ENCODE data around the gene CAPN7.

The CAPN7 gene

DNA sequence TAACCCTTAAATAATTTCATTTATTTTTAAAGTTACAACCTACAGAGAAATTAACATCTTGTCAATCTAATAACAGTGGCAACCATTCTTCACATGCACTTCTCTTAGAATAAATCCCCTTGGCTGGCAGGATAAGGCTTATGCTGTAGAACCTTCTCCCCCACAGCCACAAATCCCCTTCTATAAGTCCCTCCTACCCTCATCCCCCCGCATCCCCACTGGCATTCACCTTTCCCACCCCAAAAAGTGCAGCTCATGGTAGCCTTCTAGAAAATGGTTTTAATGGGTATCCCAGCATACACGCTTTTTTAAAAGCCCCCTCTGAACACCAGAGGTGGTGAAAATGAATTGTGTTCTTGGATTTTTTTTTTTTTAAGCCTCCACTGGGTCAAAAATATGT lies 49.2 kb downstream of the CAPN7 start:
- TF ChIP-seq ESRRG (CRISPR knock-in tag; IDR thresholded peaks at IDR 0.05) (no peak), ZFP3 (CRISPR knock-in tag; IDR thresholded peaks at IDR 0.05) (no peak), ISL1 (CRISPR knock-in tag; IDR thresholded peaks at IDR 0.05) (no peak), ARNTL (CRISPR knock-in tag; IDR thresholded peaks at IDR 0.05; ENCODE audit: borderline replicate concordance, low read depth) (no peak), ZNF565 (CRISPR knock-in tag; conservative IDR thresholded peaks at IDR 0.05; ENCODE audit: low read depth) (no peak), ZFP30 (CRISPR knock-in tag; IDR thresholded peaks at IDR 0.05) (no peak), GLIS3 (CRISPR knock-in tag; IDR thresholded peaks at IDR 0.05) (no peak)
- TF ChIP-seq, protein P1, sequence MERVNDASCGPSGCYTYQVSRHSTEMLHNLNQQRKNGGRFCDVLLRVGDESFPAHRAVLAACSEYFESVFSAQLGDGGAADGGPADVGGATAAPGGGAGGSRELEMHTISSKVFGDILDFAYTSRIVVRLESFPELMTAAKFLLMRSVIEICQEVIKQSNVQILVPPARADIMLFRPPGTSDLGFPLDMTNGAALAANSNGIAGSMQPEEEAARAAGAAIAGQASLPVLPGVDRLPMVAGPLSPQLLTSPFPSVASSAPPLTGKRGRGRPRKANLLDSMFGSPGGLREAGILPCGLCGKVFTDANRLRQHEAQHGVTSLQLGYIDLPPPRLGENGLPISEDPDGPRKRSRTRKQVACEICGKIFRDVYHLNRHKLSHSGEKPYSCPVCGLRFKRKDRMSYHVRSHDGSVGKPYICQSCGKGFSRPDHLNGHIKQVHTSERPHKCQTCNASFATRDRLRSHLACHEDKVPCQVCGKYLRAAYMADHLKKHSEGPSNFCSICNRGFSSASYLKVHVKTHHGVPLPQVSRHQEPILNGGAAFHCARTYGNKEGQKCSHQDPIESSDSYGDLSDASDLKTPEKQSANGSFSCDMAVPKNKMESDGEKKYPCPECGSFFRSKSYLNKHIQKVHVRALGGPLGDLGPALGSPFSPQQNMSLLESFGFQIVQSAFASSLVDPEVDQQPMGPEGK (CRISPR knock-in tag; IDR thresholded peaks at IDR 0.05; ENCODE audit: borderline replicate concordance): no peak
- ATAC-seq: no peak

DNA sequence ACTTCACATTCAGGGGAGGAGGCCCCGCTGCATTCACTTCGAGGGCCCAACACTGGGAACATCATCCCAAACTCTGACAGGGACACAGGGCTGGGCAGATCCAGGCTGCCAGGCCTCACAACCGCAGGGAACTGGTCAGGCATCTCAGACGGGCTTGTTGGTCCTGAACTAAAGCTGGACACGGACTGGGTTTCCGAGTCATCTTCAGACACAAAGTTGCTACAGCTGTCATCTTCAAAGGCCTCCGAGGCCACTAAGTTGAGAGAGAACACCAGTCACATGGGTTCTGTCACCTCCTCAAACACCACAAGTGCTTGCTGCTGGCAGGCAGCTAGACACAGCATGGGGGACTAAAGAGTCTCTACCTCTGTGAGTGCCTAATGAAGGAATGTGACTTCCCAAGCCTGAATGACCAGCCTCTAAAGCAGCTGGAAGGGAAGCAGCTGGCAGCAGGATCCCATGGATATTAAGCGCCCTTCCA lies 50.9 kb downstream of the CAPN7 start:
- ATAC-seq: no peak
- TF ChIP-seq ZNF8 (CRISPR knock-in tag; IDR thresholded peaks at IDR 0.05) (no peak), OSR1 (CRISPR knock-in tag; IDR thresholded peaks at IDR 0.05) (no peak), BACH2 (CRISPR knock-in tag; IDR thresholded peaks at IDR 0.05; ENCODE audit: borderline replicate concordance) (no peak), ISL1 (CRISPR knock-in tag; IDR thresholded peaks at IDR 0.05) (no peak), CSDC2 (CRISPR knock-in tag; IDR thresholded peaks at IDR 0.05) (no peak), ZFP3 (CRISPR knock-in tag; IDR thresholded peaks at IDR 0.05) (no peak), ZFP30 (CRISPR knock-in tag; IDR thresholded peaks at IDR 0.05) (no peak), ZNF565 (CRISPR knock-in tag; conservative IDR thresholded peaks at IDR 0.05; ENCODE audit: low read depth) (no peak), GLIS3 (CRISPR knock-in tag; IDR thresholded peaks at IDR 0.05) (no peak), ZC3H10 (CRISPR knock-in tag; IDR thresholded peaks at IDR 0.05) (no peak), TOX (CRISPR knock-in tag; IDR thresholded peaks at IDR 0.05; ENCODE audit: borderline replicate concordance) (no peak), SNAI2 (CRISPR knock-in tag; IDR thresholded peaks at IDR 0.05) (no peak), TCF4 (CRISPR knock-in tag; IDR thresholded peaks at IDR 0.05; ENCODE audit: borderline replicate concordance) (no peak)
- TF ChIP-seq, protein P2, sequence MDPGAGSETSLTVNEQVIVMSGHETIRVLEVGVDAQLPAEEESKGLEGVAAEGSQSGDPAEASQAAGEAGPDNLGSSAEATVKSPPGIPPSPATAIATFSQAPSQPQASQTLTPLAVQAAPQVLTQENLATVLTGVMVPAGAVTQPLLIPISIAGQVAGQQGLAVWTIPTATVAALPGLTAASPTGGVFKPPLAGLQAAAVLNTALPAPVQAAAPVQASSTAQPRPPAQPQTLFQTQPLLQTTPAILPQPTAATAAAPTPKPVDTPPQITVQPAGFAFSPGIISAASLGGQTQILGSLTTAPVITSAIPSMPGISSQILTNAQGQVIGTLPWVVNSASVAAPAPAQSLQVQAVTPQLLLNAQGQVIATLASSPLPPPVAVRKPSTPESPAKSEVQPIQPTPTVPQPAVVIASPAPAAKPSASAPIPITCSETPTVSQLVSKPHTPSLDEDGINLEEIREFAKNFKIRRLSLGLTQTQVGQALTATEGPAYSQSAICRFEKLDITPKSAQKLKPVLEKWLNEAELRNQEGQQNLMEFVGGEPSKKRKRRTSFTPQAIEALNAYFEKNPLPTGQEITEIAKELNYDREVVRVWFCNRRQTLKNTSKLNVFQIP (CRISPR knock-in tag; IDR thresholded peaks at IDR 0.05; ENCODE audit: borderline replicate concordance, low read depth): no peak
- TF ChIP-seq, protein P3, sequence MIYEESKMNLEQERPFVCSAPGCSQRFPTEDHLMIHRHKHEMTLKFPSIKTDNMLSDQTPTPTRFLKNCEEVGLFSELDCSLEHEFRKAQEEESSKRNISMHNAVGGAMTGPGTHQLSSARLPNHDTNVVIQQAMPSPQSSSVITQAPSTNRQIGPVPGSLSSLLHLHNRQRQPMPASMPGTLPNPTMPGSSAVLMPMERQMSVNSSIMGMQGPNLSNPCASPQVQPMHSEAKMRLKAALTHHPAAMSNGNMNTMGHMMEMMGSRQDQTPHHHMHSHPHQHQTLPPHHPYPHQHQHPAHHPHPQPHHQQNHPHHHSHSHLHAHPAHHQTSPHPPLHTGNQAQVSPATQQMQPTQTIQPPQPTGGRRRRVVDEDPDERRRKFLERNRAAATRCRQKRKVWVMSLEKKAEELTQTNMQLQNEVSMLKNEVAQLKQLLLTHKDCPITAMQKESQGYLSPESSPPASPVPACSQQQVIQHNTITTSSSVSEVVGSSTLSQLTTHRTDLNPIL (CRISPR knock-in tag; IDR thresholded peaks at IDR 0.05; ENCODE audit: low read depth): no peak
- TF ChIP-seq, protein P4, sequence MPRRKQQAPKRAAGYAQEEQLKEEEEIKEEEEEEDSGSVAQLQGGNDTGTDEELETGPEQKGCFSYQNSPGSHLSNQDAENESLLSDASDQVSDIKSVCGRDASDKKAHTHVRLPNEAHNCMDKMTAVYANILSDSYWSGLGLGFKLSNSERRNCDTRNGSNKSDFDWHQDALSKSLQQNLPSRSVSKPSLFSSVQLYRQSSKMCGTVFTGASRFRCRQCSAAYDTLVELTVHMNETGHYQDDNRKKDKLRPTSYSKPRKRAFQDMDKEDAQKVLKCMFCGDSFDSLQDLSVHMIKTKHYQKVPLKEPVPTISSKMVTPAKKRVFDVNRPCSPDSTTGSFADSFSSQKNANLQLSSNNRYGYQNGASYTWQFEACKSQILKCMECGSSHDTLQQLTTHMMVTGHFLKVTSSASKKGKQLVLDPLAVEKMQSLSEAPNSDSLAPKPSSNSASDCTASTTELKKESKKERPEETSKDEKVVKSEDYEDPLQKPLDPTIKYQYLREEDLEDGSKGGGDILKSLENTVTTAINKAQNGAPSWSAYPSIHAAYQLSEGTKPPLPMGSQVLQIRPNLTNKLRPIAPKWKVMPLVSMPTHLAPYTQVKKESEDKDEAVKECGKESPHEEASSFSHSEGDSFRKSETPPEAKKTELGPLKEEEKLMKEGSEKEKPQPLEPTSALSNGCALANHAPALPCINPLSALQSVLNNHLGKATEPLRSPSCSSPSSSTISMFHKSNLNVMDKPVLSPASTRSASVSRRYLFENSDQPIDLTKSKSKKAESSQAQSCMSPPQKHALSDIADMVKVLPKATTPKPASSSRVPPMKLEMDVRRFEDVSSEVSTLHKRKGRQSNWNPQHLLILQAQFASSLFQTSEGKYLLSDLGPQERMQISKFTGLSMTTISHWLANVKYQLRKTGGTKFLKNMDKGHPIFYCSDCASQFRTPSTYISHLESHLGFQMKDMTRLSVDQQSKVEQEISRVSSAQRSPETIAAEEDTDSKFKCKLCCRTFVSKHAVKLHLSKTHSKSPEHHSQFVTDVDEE (CRISPR knock-in tag; IDR thresholded peaks at IDR 0.05): no peak

DNA sequence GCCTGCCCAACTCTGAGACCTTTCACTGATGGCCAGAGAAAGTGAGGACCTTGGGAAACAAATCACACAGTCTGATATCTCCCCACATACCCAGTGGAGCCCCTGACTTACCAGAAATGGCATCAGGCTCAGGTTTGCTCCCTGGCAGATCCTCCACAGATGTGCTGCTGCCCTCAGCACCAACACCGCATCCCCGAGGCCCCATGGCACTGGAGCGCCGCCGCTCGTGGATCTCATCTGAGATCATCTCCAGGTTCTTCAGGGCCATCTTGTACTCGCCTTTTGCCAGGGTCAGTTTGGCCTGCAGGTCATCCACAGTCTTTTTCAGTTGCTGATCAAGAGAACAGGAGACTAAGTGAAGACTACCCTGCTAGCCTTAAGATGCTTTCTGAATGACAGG lies 52.7 kb downstream of the CAPN7 start:
- ATAC-seq: no peak
- no peak for TF ChIP-seq TOX (CRISPR knock-in tag; IDR thresholded peaks at IDR 0.05; ENCODE audit: borderline replicate concordance)

DNA sequence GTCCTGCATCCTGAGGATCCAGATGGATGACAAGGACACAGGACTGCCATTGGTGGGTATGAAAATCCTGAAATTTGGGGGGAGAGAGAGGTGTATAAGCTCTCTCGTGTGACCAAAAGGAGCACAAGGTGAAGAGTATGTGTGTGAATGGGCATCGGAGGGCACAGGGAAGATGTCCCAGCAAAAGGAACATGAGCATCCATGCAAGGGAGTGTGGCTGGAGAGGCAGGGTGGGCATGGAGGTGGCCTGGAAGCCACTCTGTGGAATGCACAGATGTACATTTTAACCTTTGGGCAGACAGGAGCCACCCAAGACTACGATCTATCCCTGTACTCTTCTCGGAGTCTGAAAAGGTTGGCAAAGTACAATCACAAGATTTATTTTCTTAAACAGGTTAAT lies 54.5 kb downstream of the CAPN7 start:
- no peak for TF ChIP-seq TCF4 (CRISPR knock-in tag; IDR thresholded peaks at IDR 0.05; ENCODE audit: borderline replicate concordance)
- TF ChIP-seq, protein P3 (CRISPR knock-in tag; IDR thresholded peaks at IDR 0.05; ENCODE audit: low read depth): no peak
- TF ChIP-seq ESRRG (CRISPR knock-in tag; IDR thresholded peaks at IDR 0.05): no peak
- TF ChIP-seq, protein P1 (CRISPR knock-in tag; IDR thresholded peaks at IDR 0.05; ENCODE audit: borderline replicate concordance): no peak
- no peak for TF ChIP-seq BACH2 (CRISPR knock-in tag; IDR thresholded peaks at IDR 0.05; ENCODE audit: borderline replicate concordance)
- TF ChIP-seq CSDC2 (CRISPR knock-in tag; IDR thresholded peaks at IDR 0.05): no peak
- no peak for TF ChIP-seq OSR1 (CRISPR knock-in tag; IDR thresholded peaks at IDR 0.05)
- no peak for TF ChIP-seq ZFP30 (CRISPR knock-in tag; IDR thresholded peaks at IDR 0.05)
- no peak for TF ChIP-seq ZC3H10 (CRISPR knock-in tag; IDR thresholded peaks at IDR 0.05)
- TF ChIP-seq, protein P2 (CRISPR knock-in tag; IDR thresholded peaks at IDR 0.05; ENCODE audit: borderline replicate concordance, low read depth): no peak

More for the DNA sequence above, 54.5 kb downstream of the CAPN7 start:
- no peak; the same call in 2 of the 3 replicates for ATAC-seq

Measured in SK-N-SH treated with all-trans-retinoic acid at 6 μM for 48 hours (cell line).